ENCODE measurements around the gene AK9.
"Not testable (repeated sequence)": the region's sequence is repeated elsewhere in the genome, so short reads cannot be mapped to it uniquely, and the experiment has no call there.

AK9 gene

GRCh38 chr6:109523478-109523877, 167.5 kb downstream of the AK9 start:
- Histone ChIP-seq H3K27me3 (no peaks in the 10 kb centered on the region), H3K4me1 (peaks cover 0 to 3% (median 0%) of the 10 kb centered on the region in 4 donors), H3K36me3 (no peaks in the 10 kb centered on the region), H3K4me3 (no peak overlapping the region), H3K9me3 (peaks cover 0 to 7% (median 0%) of the 10 kb centered on the region in 3 donors), H3K27ac (no peak overlapping the region)
- TF ChIP-seq, protein P1, sequence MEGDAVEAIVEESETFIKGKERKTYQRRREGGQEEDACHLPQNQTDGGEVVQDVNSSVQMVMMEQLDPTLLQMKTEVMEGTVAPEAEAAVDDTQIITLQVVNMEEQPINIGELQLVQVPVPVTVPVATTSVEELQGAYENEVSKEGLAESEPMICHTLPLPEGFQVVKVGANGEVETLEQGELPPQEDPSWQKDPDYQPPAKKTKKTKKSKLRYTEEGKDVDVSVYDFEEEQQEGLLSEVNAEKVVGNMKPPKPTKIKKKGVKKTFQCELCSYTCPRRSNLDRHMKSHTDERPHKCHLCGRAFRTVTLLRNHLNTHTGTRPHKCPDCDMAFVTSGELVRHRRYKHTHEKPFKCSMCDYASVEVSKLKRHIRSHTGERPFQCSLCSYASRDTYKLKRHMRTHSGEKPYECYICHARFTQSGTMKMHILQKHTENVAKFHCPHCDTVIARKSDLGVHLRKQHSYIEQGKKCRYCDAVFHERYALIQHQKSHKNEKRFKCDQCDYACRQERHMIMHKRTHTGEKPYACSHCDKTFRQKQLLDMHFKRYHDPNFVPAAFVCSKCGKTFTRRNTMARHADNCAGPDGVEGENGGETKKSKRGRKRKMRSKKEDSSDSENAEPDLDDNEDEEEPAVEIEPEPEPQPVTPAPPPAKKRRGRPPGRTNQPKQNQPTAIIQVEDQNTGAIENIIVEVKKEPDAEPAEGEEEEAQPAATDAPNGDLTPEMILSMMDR (IDR thresholded peaks at IDR 0.05): no peak
- DNase-seq: peak in 1 of 2 donors; percentile 32
- intact Hi-C loops (cut with DNase I; ENCODE audit: low total_unique reads): no loop called here

GRCh38 chr6:109521080-109521479, 169.9 kb downstream of the AK9 start:
- Histone ChIP-seq H3K36me3 (no peaks in the 10 kb centered on the region), H3K9me3 (peaks cover 0 to 7% (median 0%) of the 10 kb centered on the region in 3 donors), H3K27me3 (no peaks in the 10 kb centered on the region), H3K4me3 (no peak overlapping the region), H3K4me1 (peaks cover 0 to 3% (median 0%) of the 10 kb centered on the region in 4 donors), H3K27ac (no peak overlapping the region)
- no peak for DNase-seq
- TF ChIP-seq, protein P1 (IDR thresholded peaks at IDR 0.05): no peak
- intact Hi-C loops (cut with DNase I; ENCODE audit: low total_unique reads): no loop called here

GRCh38 chr6:109519647-109520046, 171.4 kb downstream of the AK9 start:
- H3K27me3 ChIP-seq; H3K4me3 ChIP-seq; H3K4me1 ChIP-seq; H3K27ac ChIP-seq; intact Hi-C loops (cut with DNase I; ENCODE audit: low total_unique reads); H3K36me3 ChIP-seq; DNase-seq; H3K9me3 ChIP-seq: not testable (repeated sequence)

GRCh38 chr6:109516929-109517328, 174.1 kb downstream of the AK9 start:
- H3K9me3 ChIP-seq: no peaks in the 10 kb centered on the region
- H3K36me3 ChIP-seq: no peaks in the 10 kb centered on the region
- H3K27ac ChIP-seq: no peak overlapping the region
- DNase-seq: no peak
- TF ChIP-seq, protein P1 (IDR thresholded peaks at IDR 0.05): no peak
- intact Hi-C loops (cut with DNase I; ENCODE audit: low total_unique reads): no loop called here
- H3K4me3 ChIP-seq: no peak overlapping the region
- no peaks in the 10 kb centered on the region for H3K4me1 ChIP-seq
- no peaks in the 10 kb centered on the region for H3K27me3 ChIP-seq

DNA sequence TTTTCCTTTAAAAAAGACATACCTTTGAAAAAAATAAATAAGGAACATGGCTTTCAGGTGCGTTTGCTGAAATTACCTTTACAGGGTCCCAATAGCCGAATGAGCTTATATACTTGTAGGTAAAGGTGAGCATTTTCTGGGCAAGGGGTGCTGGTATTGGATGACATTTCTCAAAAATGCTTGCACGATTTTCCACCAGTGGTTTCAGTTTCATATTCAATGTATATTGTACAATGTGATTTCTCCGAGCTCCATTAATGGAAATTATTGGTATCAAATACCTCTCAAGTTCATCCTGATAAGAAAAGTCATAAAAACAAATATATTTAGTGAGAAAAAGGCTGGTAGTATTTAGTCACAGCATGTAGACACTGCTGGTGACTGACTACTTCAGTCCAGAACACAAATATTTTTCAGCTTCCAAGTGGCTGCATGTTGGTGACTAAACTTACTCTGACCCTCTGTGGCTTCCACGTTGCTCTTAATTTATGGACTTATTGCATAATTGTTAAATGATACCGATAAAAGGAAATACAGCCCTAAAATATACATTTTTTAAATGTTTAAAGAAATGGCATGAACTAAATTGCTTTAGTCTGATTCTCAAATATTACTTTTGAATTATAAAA, 175.1 kb downstream of the AK9 start:
- intact Hi-C loops (cut with DNase I; ENCODE audit: low total_unique reads): no loop called here
- Histone ChIP-seq H3K36me3 (no peaks in the 10 kb centered on the region), H3K27ac (no peak overlapping the region), H3K27me3 (no peaks in the 10 kb centered on the region), H3K9me3 (no peaks in the 10 kb centered on the region), H3K4me1 (no peaks in the 10 kb centered on the region), H3K4me3 (no peak overlapping the region)
- TF ChIP-seq, protein P1 (IDR thresholded peaks at IDR 0.05): no peak
- DNase-seq: no peak

DNA sequence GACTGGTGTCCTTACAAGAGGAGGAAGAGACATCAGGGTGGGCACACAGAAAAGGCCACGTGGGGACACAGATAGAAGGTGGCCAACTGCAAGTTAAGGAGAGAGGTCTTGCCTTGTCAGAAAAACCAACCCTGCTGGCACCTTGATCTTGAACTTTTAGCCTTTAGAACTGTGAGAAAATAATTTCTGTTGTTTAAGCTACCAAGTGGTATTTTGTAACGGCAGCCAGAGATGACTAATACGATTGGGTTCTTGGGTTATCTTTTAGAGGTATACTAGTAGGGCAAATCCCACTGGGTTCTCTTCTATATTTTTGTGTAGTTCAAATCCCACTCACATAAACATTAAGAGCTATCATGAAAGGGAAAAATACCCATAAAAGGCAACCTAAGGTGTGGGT, 176.1 kb downstream of the AK9 start:
- H3K36me3 ChIP-seq: no peaks in the 10 kb centered on the region
- no peaks in the 10 kb centered on the region for H3K4me1 ChIP-seq
- H3K9me3 ChIP-seq: no peaks in the 10 kb centered on the region
- TF ChIP-seq, protein P1 (IDR thresholded peaks at IDR 0.05): no peak
- intact Hi-C loops (cut with DNase I; ENCODE audit: low total_unique reads): no loop called here
- no peaks in the 10 kb centered on the region for H3K27me3 ChIP-seq
- H3K27ac ChIP-seq: no peak overlapping the region
- H3K4me3 ChIP-seq: no peak overlapping the region
- no peak for DNase-seq
